H9 (cell line): ENCODE data around the gene EPS8. TPM values are rescaled to one million over a fixed set of nuclear protein-coding genes. Genes with fewer than 3 reads are reported as not detected.

ENCODE experiments used
- DNase-seq: peaks from one replicate; pipeline ENCODE4 v3.0.0-alpha.2; 2017
- H2AFZ ChIP-seq: one replicate; pipeline ENCODE4 v1.6.1; 2013; ENCODE audit warnings: mild to moderate bottlenecking, low read length, control low read depth, moderate library complexity
- H2AK5ac ChIP-seq: 2 replicates; pipeline ENCODE4 v1.6.1; 2013; ENCODE audit warnings: low read length, control low read depth, mixed read lengths; ENCODE audit not compliant: insufficient read length
- H2BK120ac ChIP-seq: one replicate; pipeline ENCODE4 v1.6.1; 2013; ENCODE audit warnings: low read depth, mild to moderate bottlenecking, low read length, control low read depth, inconsistent platforms; ENCODE audit not compliant: poor library complexity, severe bottlenecking
- H2BK12ac ChIP-seq: 2 replicates; pipeline ENCODE4 v1.6.1; 2013; ENCODE audit warnings: low read length, control low read depth, mixed read lengths, low read depth; ENCODE audit not compliant: insufficient read length
- H2BK15ac ChIP-seq: 2 replicates; pipeline ENCODE4 v1.6.1; 2013; ENCODE audit warnings: low read depth, low read length, control low read depth
- H2BK20ac ChIP-seq: one replicate; pipeline ENCODE4 v1.6.1; 2013; ENCODE audit warnings: low read depth, mild to moderate bottlenecking, low read length, control low read depth, inconsistent platforms; ENCODE audit not compliant: poor library complexity, severe bottlenecking
- H2BK5ac ChIP-seq: 2 replicates; pipeline ENCODE4 v1.6.1; 2013; ENCODE audit warnings: low read length, control low read depth, mixed read lengths; ENCODE audit not compliant: insufficient read length
- H3K14ac ChIP-seq: 2 replicates; pipeline ENCODE4 v1.6.1; 2013; ENCODE audit warnings: low read length, control low read depth; ENCODE audit not compliant: insufficient read depth
- H3K18ac ChIP-seq: 2 replicates; pipeline ENCODE4 v1.6.1; 2013; ENCODE audit warnings: low read depth, mild to moderate bottlenecking, mixed read lengths, low read length, control low read depth; ENCODE audit not compliant: insufficient read length
- H3K23ac ChIP-seq: 2 replicates; pipeline ENCODE4 v1.6.1; 2013; ENCODE audit warnings: low read length, control low read depth, mixed read lengths, low read depth; ENCODE audit not compliant: insufficient read length
- H3K23me2 ChIP-seq: 2 replicates; pipeline ENCODE4 v1.6.1; 2013; ENCODE audit warnings: low read depth, mild to moderate bottlenecking, mixed read lengths, low read length, control low read depth; ENCODE audit not compliant: insufficient read length, poor library complexity, severe bottlenecking
- H3K27ac ChIP-seq: 2 replicates; pipeline ENCODE4 v1.5.1; 2013; ENCODE audit warnings: low read length, control low read depth, mixed read lengths, low read depth; ENCODE audit not compliant: insufficient read length
- H3K27me3 ChIP-seq: 2 replicates; pipeline ENCODE4 v1.6.1; 2013; ENCODE audit warnings: low read length, control low read depth, inconsistent platforms; ENCODE audit not compliant: insufficient read depth
- H3K4ac ChIP-seq: 2 replicates; pipeline ENCODE4 v1.6.1; 2013; ENCODE audit warnings: low read depth, mild to moderate bottlenecking, control low read depth, inconsistent platforms, low read length, moderate library complexity
- H3K4me1 ChIP-seq: 2 replicates; pipeline ENCODE4 v1.6.1; 2013; ENCODE audit warnings: low read length, control low read depth, inconsistent platforms; ENCODE audit not compliant: insufficient read depth
- H3K4me2 ChIP-seq: 2 replicates; pipeline ENCODE4 v1.6.1; 2013; ENCODE audit warnings: low read length, control low read depth, mixed read lengths; ENCODE audit not compliant: insufficient read length, insufficient read depth
- H3K56ac ChIP-seq: 2 replicates; pipeline ENCODE4 v1.6.1; 2013; ENCODE audit warnings: low read depth, mild to moderate bottlenecking, mixed read lengths, low read length, control low read depth; ENCODE audit not compliant: insufficient read length
- H3K79me1 ChIP-seq: 2 replicates; pipeline ENCODE4 v1.6.1; 2013; ENCODE audit warnings: low read depth, mild to moderate bottlenecking, moderate library complexity, low read length, control low read depth, inconsistent platforms; ENCODE audit not compliant: insufficient read depth, poor library complexity, severe bottlenecking
- H3K79me2 ChIP-seq: 2 replicates; pipeline ENCODE4 v1.6.1; 2013; ENCODE audit warnings: low read length, control low read depth, inconsistent platforms; ENCODE audit not compliant: insufficient read depth
- H3K9ac ChIP-seq: 2 replicates; pipeline ENCODE4 v1.6.1; 2013; ENCODE audit warnings: low read length, control low read depth, mixed read lengths; ENCODE audit not compliant: insufficient read length; ENCODE audit errors: extremely low read depth
- H3K9me3 ChIP-seq: one replicate; pipeline ENCODE4 v1.6.1; 2013; ENCODE audit warnings: low read depth, low read length, inconsistent platforms; ENCODE audit not compliant: control insufficient read depth
- H3T11ph ChIP-seq: one replicate; pipeline ENCODE4 v1.6.1; 2013; ENCODE audit warnings: mild to moderate bottlenecking, low read length, control low read depth, inconsistent platforms
- H4K20me1 ChIP-seq: one replicate; pipeline ENCODE4 v1.6.1; 2013; ENCODE audit not compliant: control insufficient read depth, insufficient read length, insufficient read depth
- H4K5ac ChIP-seq: 2 replicates; pipeline ENCODE4 v1.6.1; 2013; ENCODE audit warnings: low read depth, mild to moderate bottlenecking, mixed read lengths, low read length, control low read depth; ENCODE audit not compliant: insufficient read length
- H4K8ac ChIP-seq: replicated peaks from 2 replicates; pipeline ENCODE4 v1.6.1; 2013; ENCODE audit warnings: low read length, control low read depth, mixed read lengths, low read depth; ENCODE audit not compliant: insufficient read length
- H4K91ac ChIP-seq: 2 replicates; pipeline ENCODE4 v1.6.1; 2013; ENCODE audit warnings: low read depth, mild to moderate bottlenecking, moderate library complexity, mixed read lengths, low read length, control low read depth; ENCODE audit not compliant: insufficient read length
- H3K27ac Mint-ChIP-seq, 3 experiments: 2 replicates in 2 of 3; 3 replicates in 1 of 3; pipeline ENCODE4 v1.8.0; 2020 to 2021; ENCODE audit warnings: mixed read lengths in 3 of 3, mild to moderate bottlenecking in 1 of 3, moderate library complexity in 1 of 3
- H3K27me3 Mint-ChIP-seq: 2 replicates; pipeline ENCODE4 v1.8.0; 2021; ENCODE audit warnings: low read depth, mild to moderate bottlenecking, moderate library complexity, mixed read lengths
- H3K36me3 Mint-ChIP-seq, 3 experiments: 2 replicates in 2 of 3; 3 replicates in 1 of 3; pipeline ENCODE4 v1.8.0; 2020 to 2021; ENCODE audit warnings: low read depth in 3 of 3, mixed read lengths in 3 of 3; ENCODE audit not compliant: insufficient read depth in 1 of 3
- H3K4me1 Mint-ChIP-seq, 2 experiments: 2 replicates each; pipeline ENCODE4 v1.8.0; 2020; ENCODE audit warnings: mixed read lengths in 2 of 2
- H3K4me3 Mint-ChIP-seq, 2 experiments: 2 replicates in 1 of 2; 3 replicates in 1 of 2; pipeline ENCODE4 v1.8.0; 2020 to 2021; ENCODE audit warnings: mild to moderate bottlenecking in 2 of 2, mixed read lengths in 2 of 2, moderate library complexity in 1 of 2
- H3K9me3 Mint-ChIP-seq, 2 experiments: 2 replicates in 1 of 2; 3 replicates in 1 of 2; pipeline ENCODE4 v1.8.0; 2020; ENCODE audit warnings: mild to moderate bottlenecking in 2 of 2, mixed read lengths in 2 of 2, moderate library complexity in 1 of 2
- CTCF ChIP-seq: fragments of 200-600 bp; sonication (generic); conservative IDR thresholded peaks from 3 replicates; pipeline ENCODE4 v1.8.0; 2021; ENCODE audit warnings: antibody characterized with exemption, mild to moderate bottlenecking
- WGBS: extraction: QIAGEN DNeasy Blood & Tissue Kit; methylation state at CpG from one replicate; pipeline ENCODE4 v1.1.7; 2013; ENCODE audit warnings: missing lambda C conversion rate, low lambda C conversion rate, mixed read lengths; ENCODE audit not compliant: insufficient read length; ENCODE audit errors: extremely low coverage; 5-methylcytosine and 5-hydroxymethylcytosine counted together
- total RNA-seq: library from RNA; stranded (reverse); gene quantifications from 2 replicates; pipeline ENCODE4 v1.2.1, GENCODE V29; 2021

Gene EPS8
- total RNA-seq, 1 experiment from 2014 or later: 2.2 TPM

DNA sequence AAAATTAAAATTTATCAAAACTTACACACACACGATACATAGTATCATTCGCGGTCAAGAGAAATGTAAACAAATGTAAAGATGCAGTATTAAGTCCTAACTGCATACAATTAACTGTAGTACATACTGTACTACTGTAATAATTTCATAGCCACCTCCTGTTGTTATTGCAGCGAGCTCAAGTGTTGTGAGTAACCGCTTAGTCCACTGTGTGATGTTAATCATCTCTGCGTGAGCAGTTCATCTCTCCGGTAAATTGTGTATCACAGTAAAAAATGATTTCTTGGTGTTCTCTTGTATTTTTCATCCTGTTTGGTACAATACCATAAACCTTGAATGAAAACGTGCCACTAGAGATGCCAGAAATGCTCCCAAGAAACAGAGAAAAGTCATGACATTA, 6.5 kb downstream of the EPS8 start:
- Mint-ChIP-seq H3K36me3 (no peaks in the 10 kb centered on the region), H3K4me3 (no peak overlapping the region), H3K4me1 (peaks cover under 1 to 1% of the 10 kb centered on the region in 2 experiments; a peak in 2 of 4 replicates), H3K9me3 (no peaks in the 10 kb centered on the region), H3K27ac (no peak overlapping the region), H3K27me3 (peaks cover 26% of the 10 kb centered on the region)
- no peak overlapping the region for H3K4ac ChIP-seq
- H3K4me1 ChIP-seq: no peaks in the 10 kb centered on the region
- H3K14ac ChIP-seq: no peak overlapping the region
- no peak overlapping the region for H2AFZ ChIP-seq
- WGBS: no CpG with 5 or more reads among the region's 8 CpGs
- no peak overlapping the region for H2BK15ac ChIP-seq
- no peaks in the 10 kb centered on the region for H3K27me3 ChIP-seq
- no peak overlapping the region for H4K5ac ChIP-seq
- no peaks in the 10 kb centered on the region for H3K23me2 ChIP-seq
- H3K27ac ChIP-seq: no peak overlapping the region
- H2AK5ac ChIP-seq: no peak overlapping the region
- no peak overlapping the region for H3K18ac ChIP-seq
- H3K79me1 ChIP-seq: no peaks in the 10 kb centered on the region
- no peak overlapping the region for H3K23ac ChIP-seq
- H2BK12ac ChIP-seq: no peak overlapping the region
- no peak overlapping the region for H3K56ac ChIP-seq
- DNase-seq: no peak
- no peak overlapping the region for H4K91ac ChIP-seq
- H3K9me3 ChIP-seq: no peaks in the 10 kb centered on the region
- no peak overlapping the region for H4K8ac ChIP-seq
- H2BK120ac ChIP-seq: no peak overlapping the region
- no peak overlapping the region for H2BK5ac ChIP-seq
- no peak overlapping the region for H3K4me2 ChIP-seq
- H3K79me2 ChIP-seq: no peaks in the 10 kb centered on the region
- no peaks in the 10 kb centered on the region for H4K20me1 ChIP-seq
- no peak overlapping the region for H3K9ac ChIP-seq
- TF ChIP-seq CTCF: no peak
- H2BK20ac ChIP-seq: no peak overlapping the region
- H3T11ph ChIP-seq: no peak overlapping the region
